HepG2 (cell line): Measurements from ENCODE around the gene CPZ. TPM values are rescaled to one million over a fixed set of nuclear protein-coding genes. Genes with fewer than 3 reads are reported as not detected.

Experiments
- ATAC-seq: fragments of 200-7000 bp; cut with Tn5 transposase; 3 replicates; pipeline ENCODE4 v1.9.1; 2020; ENCODE audit warnings: mild to moderate bottlenecking, moderate library complexity
- BruUV-seq: library from RNA; stranded (reverse); fragments of 400-500 nt; replicated peaks from 2 replicates; lab custom pipeline; 2021; lab: Mats Ljungman, UMichigan
- CTCF ChIA-PET: fragments of 300-600 bp; formaldehyde crosslinking; extraction: SDS; loops from one replicate; lab custom pipeline; 2021; ENCODE audit warnings: low total read pairs, inconsistent platforms, low intra/inter-chr PET ratio; lab: Yijun Ruan, JAX
- POLR2A ChIA-PET: fragments of 350-600 bp; sonication (Branson Sonifier 250); formaldehyde crosslinking; loops from one replicate; lab custom pipeline; 2020; ENCODE audit warnings: antibody characterized with exemption, inconsistent platforms; lab: Yijun Ruan, JAX
- DNase-seq: peaks from one replicate; pipeline ENCODE4 v3.0.0-alpha.2; 2015; ENCODE audit warnings: low spot score
- FAIRE-seq: peaks from 3 replicates; lab custom pipeline; 2011; peaks lifted over from hg19 to GRCh38; lab: Jason Lieb, UNC
- H2AFZ ChIP-seq: one replicate; pipeline ENCODE4 v1.6.1; 2011; ENCODE audit warnings: low read length, inconsistent platforms
- H3K27ac ChIP-seq: fragments of 300-600 bp; 3 replicates; pipeline ENCODE4 v1.8.0; 2011; ENCODE audit warnings: mixed run types, mild to moderate bottlenecking, mixed read lengths, low read length, inconsistent platforms; ENCODE audit not compliant: insufficient read depth; ENCODE audit errors: extremely low read length
- H3K27me3 ChIP-seq, 2 experiments: fragments of 200-600 bp in 1 of 2; 2 replicates in 1 of 2; 3 replicates in 1 of 2; pipeline versions ENCODE4 v1.6.0 to v1.8.0; 2011; ENCODE audit warnings: low read length in 2 of 2, mild to moderate bottlenecking in 2 of 2, moderate library complexity in 2 of 2, inconsistent platforms in 1 of 2; ENCODE audit not compliant: insufficient read depth in 2 of 2, control insufficient read depth in 1 of 2
- H3K36me3 ChIP-seq, 2 experiments: fragments of 200-600 bp in 1 of 2; replicated peaks in 1 of 2; 2 replicates in 1 of 2; 3 replicates in 1 of 2; pipeline versions ENCODE4 v1.5.1 to v1.8.0; 2011; ENCODE audit warnings: low read length in 2 of 2, inconsistent platforms in 1 of 2; ENCODE audit not compliant: insufficient read depth in 2 of 2, control insufficient read depth in 1 of 2
- H3K4me1 ChIP-seq: 2 replicates; pipeline ENCODE4 v1.5.1; 2012; ENCODE audit warnings: low read length, inconsistent platforms; ENCODE audit not compliant: insufficient read depth
- H3K4me2 ChIP-seq: 2 replicates; pipeline ENCODE4 v1.6.0; 2011; ENCODE audit warnings: low read depth, low read length, inconsistent platforms
- H3K4me3 ChIP-seq, 3 experiments: fragments of 200-600 bp in 1 of 3; sonication (generic), shearing (Covaris generic) in 1 of 3; replicated peaks in 1 of 3; 2 replicates each; pipeline ENCODE4 v1.5.1; 2011 to 2016; ENCODE audit warnings: low read length in 3 of 3, inconsistent platforms in 2 of 3, low read depth in 2 of 3, mild to moderate bottlenecking in 2 of 3, control low read depth in 1 of 3, mixed read lengths in 1 of 3; ENCODE audit not compliant: insufficient read depth in 1 of 3
- H3K79me2 ChIP-seq: one replicate; pipeline ENCODE4 v1.6.1; 2011; ENCODE audit warnings: low read length, inconsistent platforms; ENCODE audit not compliant: insufficient read depth
- H3K9ac ChIP-seq: 2 replicates; pipeline ENCODE4 v1.6.0; 2011; ENCODE audit warnings: mild to moderate bottlenecking, low read depth, low read length, inconsistent platforms; ENCODE audit not compliant: insufficient read depth
- H3K9me3 ChIP-seq: 2 replicates; pipeline ENCODE4 v1.5.1; 2012; ENCODE audit warnings: mild to moderate bottlenecking, low read length
- H4K20me1 ChIP-seq: 2 replicates; pipeline ENCODE4 v1.6.0; 2011; ENCODE audit warnings: inconsistent platforms, mild to moderate bottlenecking, low read length, moderate library complexity; ENCODE audit not compliant: insufficient read depth
- RXRB ChIP-seq: IDR thresholded peaks from 2 replicates; pipeline ENCODE4 v1.6.1; 2016; ENCODE audit warnings: borderline replicate concordance, missing genetic modification reagents, missing compliant biosample characterization
- SMAD3 ChIP-seq: sonication (generic); formaldehyde crosslinking; IDR thresholded peaks from 2 replicates; pipeline ENCODE4 v1.4.0; 2020; ENCODE audit warnings: missing genetic modification reagents
- TFAP4 ChIP-seq: sonication (generic); IDR thresholded peaks from 2 replicates; pipeline ENCODE4 v1.6.1; 2016; ENCODE audit warnings: low read depth, borderline replicate concordance
- YEATS2 ChIP-seq: sonication (generic); formaldehyde crosslinking; IDR thresholded peaks from 2 replicates; pipeline ENCODE4 v1.4.0; 2020; ENCODE audit warnings: missing genetic modification reagents, borderline replicate concordance
- ZBTB4 ChIP-seq: sonication (generic); formaldehyde crosslinking; IDR thresholded peaks from 2 replicates; pipeline ENCODE4 v1.4.0; 2020; ENCODE audit warnings: missing genetic modification reagents, mild to moderate bottlenecking, borderline replicate concordance
- ZHX2 ChIP-seq, 2 experiments: sonication (generic) in 1 of 2; formaldehyde crosslinking in 1 of 2; IDR thresholded peaks; 2 replicates each; pipeline versions ENCODE4 v1.6.1 to v1.9.0; 2014 to 2022; ENCODE audit warnings: antibody characterized with exemption in 1 of 2, borderline replicate concordance in 1 of 2, inconsistent platforms in 1 of 2, low read depth in 1 of 2, missing genetic modification reagents in 1 of 2
- ZNF281 ChIP-seq: sonication (generic); formaldehyde crosslinking; IDR thresholded peaks from 2 replicates; pipeline ENCODE4 v1.4.0; 2020; ENCODE audit warnings: missing genetic modification reagents, borderline replicate concordance
- WGBS: methylation state at CpG from one replicate; pipeline ENCODE4 v1.1.6; 2017; ENCODE audit warnings: low lambda C conversion rate; 5-methylcytosine and 5-hydroxymethylcytosine counted together
- in situ Hi-C: cut with HindIII; loops from 2 replicates; pipeline ENCODE4 v1.10.0; 2017; ENCODE audit warnings: low pct_unique_long_range_greater_than_20kb; ENCODE audit not compliant: extremely low pct_ligation_motif_present
- intact Hi-C: fragments of 100-400 bp; cut with micrococcal nuclease; formaldehyde crosslinking; loops from one replicate; pipeline ENCODE4 v1.10.0; 2022; ENCODE audit not compliant: unreplicated experiment
- polyA plus RNA-seq, 8 experiments: library from polyadenylated mRNA; depleted of rRNA in 3 of 8; stranded (reverse) in 7 of 8; unstranded in 1 of 8; fragments of >200 nt; fragmentation: Illumina TruSeq in 4 of 8; extraction: Trizol in 4 of 8; gene quantifications; 2 replicates each; pipeline versions ENCODE4 v1.2.1 to v1.2.3, GENCODE V29; 2011 to 2016; ENCODE audit warnings: low read depth in 4 of 8, missing spikeins in 1 of 8, mixed read lengths in 1 of 8; ENCODE audit not compliant: insufficient read depth in 1 of 8
- total RNA-seq, 5 experiments: library from RNA; depleted of rRNA; stranded (reverse); fragments of >200 nt; fragmentation: Illumina TruSeq; extraction: Trizol; gene quantifications; 2 replicates each; pipeline ENCODE4 v1.2.3, GENCODE V29; 2016; ENCODE audit warnings: low read depth in 1 of 5

Gene CPZ
- total and polyA plus RNA-seq, 2 of the 13 experiments (the other 11 are each of a cell fraction or from before 2014, with no cell fraction given), result 0.58 to 0.61 TPM

- no peak for TF ChIP-seq ZNF281 (CRISPR knock-in tag)
- TF ChIP-seq SMAD3 (CRISPR knock-in tag), result no peak
- no peak for TF ChIP-seq YEATS2 (CRISPR knock-in tag)
These were observed 53.2 kb downstream of the CPZ start (continued) for GRCh38 chr4:8645753-8646124.

GRCh38 chr4:8646296-8647093, 53.9 kb downstream of the CPZ start:
- Histone ChIP-seq H3K4me1 (no peaks in the 10 kb centered on the region), H3K79me2 (no peaks in the 10 kb centered on the region), H2AFZ (no peak overlapping the region), H3K27me3 (peaks cover 21 to 93% of the 10 kb centered on the region in 2 experiments; a peak in 4 of 5 replicates), H3K9ac (no peak overlapping the region), H4K20me1 (no peaks in the 10 kb centered on the region), H3K9me3 (no peaks in the 10 kb centered on the region), H3K4me3 (no peak overlapping the region), H3K27ac (no peak overlapping the region), H3K36me3 (no peaks in the 10 kb centered on the region), H3K4me2 (no peak overlapping the region)
- in situ Hi-C loops, result no loop called here
- ATAC-seq (no peak), DNase-seq (no peak), FAIRE-seq (no peak)
- CTCF ChIA-PET, result no interaction called here
- no TSS peak for BruUV-seq
- intact Hi-C loops, result no loop called here
- WGBS, result 26% methylated on average over 19 of the region's 36 CpGs
- POLR2A ChIA-PET, result no interaction called here
- TF ChIP-seq RXRB (CRISPR knock-in tag), result no peak
- TF ChIP-seq ZHX2 (IDR thresholded peaks at IDR 0.05; ENCODE audit: low read depth), result no peak
- TF ChIP-seq ZHX2 (CRISPR knock-in tag; IDR thresholded peaks at IDR 0.05; ENCODE audit: borderline replicate concordance), result no peak
- TF ChIP-seq ZBTB4 (CRISPR knock-in tag), result no peak
- no peak for TF ChIP-seq TFAP4
